ENCODE data around the gene SMAP2.

SMAP2 gene

DNA sequence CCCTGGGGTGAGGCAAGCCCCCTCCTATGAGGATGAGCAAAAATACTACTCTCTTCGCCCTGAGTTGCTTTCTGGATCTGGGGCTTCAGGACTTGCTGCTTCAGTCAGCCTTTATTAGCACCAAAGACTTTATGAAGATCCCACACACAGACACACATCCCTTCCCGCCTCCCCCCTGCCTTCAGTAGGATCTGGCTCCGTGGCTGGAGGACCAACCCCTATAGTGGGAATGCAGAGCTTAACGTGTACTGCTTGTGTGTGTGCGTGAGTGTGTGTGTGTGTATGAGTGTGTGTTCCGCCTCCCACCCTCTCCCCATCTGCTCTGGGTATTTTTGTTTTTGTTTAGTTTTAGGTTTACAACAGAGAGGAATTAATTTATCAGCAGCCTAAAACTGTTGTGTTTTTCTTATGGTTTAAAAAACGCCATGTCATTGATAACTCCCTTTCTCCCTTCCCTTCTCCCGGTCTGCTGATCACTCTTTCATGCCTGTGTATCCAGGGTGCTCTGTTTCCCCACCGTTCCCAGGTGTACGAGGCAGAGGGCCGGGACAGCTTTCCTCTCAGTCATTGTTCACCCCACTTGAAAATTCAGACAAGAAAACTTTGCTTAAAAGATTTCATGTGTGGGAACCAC, 49.2 kb downstream of the SMAP2 start:
- DNase-seq: no peak

- no peak for DNase-seq
Measured at GRCh38 chr1:40423264-40423642, 49.7 kb downstream of the SMAP2 start.

DNA sequence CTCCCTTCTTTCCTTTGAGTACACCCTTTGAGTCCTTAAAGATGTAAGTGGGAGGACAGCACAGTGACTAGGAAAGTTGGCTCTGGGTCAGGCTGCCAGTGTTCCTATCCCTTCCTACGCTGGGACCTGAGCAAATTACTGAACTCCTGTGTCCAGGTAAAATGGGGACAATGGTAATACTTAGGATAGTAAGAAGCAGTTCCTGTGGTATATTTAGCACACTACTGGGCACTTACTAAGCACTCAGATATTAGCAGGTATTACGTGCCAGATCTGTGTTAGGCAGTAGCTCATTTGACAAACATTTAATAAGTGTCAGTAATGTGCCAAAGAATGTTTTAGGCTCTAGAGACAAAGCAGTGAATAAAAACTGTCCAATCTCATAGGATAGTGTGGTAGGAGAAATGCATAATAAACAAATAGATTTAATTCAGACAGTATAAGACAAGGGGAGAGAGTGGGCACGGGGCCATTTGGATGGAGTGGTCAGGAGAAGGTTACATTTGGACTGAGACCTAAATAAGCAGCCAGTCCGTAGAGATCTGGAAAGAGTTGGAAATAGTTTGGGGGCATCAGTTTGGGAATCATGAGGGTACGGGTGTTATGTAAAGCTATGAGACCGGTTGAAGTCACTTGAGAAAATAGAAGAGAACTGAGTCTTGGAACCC, 50.6 kb downstream of the SMAP2 start:
- no peak for DNase-seq

DNA sequence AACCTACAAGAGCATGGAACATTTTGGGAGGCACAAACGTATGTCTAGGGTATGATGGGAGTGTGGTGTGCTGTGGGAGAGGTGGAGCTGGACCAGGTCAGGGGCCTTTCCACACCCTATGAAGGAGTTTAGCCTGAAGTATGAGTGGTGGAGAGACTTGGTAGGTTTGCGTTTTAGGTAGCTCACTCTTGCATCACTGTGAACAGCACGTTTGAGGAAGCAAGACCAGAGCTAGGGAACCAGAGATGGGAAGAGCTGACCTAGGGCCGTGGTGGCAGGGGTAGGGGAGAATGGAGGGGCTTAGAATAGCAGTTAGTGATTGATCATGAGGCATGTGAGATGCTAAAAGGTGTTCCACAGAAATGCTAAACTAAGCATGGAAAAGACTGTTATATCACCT, 51.7 kb downstream of the SMAP2 start:
- no peak for DNase-seq

GRCh38 chr1:40431385-40431784, 57.9 kb downstream of the SMAP2 start:
- DNase-seq: no peak

- DNase-seq: no peak
Measured at GRCh38 chr1:40432644-40433390, 59.3 kb downstream of the SMAP2 start.

- peak in 1 of 2 experiments; percentile 10 for DNase-seq
Measured at GRCh38 chr1:40435471-40435870, 61.9 kb downstream of the SMAP2 start.

DNA sequence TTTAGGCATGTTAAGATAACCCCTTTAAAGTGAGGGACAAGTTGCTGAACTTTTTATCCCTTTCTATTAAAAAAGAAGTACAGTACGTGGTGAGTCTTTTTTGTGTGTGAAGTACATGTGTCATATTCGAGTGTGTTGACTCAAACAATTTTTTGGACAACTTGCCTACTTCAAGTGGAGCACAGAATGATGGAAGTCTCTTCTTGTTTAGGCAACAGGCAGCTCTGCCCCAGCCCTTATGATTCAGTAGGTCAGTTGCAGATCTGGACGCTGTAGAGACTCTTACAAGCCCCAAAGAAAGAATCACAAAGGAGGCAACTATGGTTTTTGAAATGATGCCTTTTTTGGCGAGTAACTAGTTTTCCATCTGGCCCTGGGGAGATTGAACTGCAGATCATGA, 62.3 kb downstream of the SMAP2 start:
- no peak for DNase-seq

- peak in 1 of 2 experiments; percentile 11 for DNase-seq
Measured at GRCh38 chr1:40438391-40439015, 65.0 kb downstream of the SMAP2 start.

- no peak for DNase-seq
Measured at GRCh38 chr1:40439247-40439646, 65.7 kb downstream of the SMAP2 start.

DNA sequence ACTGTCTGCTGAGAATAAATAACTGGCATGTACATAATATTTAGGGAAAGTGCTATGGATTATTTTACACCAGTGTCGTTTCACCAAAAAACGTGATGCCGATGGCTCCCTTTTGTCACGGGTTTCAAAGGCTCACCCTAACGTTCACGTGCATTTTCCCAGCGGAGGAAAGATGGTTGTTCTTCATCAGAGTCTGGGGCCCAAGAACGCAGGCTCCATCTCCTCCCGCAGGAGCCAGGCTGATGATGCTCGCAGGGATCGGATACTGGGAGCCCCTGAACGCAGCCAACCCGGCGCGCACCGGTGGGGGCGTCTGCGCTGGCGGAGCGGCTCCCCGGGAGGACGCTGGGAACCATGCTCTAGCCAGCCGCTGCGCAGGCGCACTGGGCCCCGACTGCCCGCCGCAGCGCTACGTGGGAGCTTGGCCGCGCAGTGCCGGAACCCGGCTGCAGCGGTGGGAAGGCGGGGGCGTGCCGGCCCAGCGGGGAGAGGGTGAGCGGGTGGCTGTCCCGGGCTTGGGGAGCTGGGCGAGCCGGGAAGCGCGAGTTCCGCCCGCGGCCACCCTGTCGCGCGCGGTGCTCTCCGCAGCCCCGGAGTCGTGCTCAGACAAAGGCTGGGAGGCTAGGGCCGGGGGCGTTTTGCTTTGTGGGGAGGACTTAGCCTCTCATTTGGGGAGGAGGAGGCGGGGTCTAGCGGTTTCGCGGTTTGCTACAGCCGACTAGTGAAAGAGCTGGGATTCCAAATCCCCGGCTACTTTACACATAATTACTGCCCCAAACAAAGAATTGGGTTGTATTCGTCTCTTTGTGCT, 76.4 kb downstream of the SMAP2 start, which contains the start of gene ZFP69B:
ZFP69B (plus strand) TSS at position 793 of the 811 bp plus-strand sequence. CDS start 486 bp downstream, outside the sequence.
- DNase-seq: peak; percentile 79 to 97

- peak; percentile 56 to 63 for DNase-seq
Measured at GRCh38 chr1:40450495-40451237, 77.1 kb downstream of the SMAP2 start.

GRCh38 chr1:40451238-40451585, 77.7 kb downstream of the SMAP2 start:
- DNase-seq: no peak

- DNase-seq: no peak
Measured at GRCh38 chr1:40454873-40455272, 81.3 kb downstream of the SMAP2 start.

- no peak for DNase-seq
Measured at GRCh38 chr1:40462956-40463590, 89.5 kb downstream of the SMAP2 start.

- no peak for DNase-seq
Measured at GRCh38 chr1:40469327-40469726, 95.8 kb downstream of the SMAP2 start.

All from NCI-H446 (cell line).